Brain microvascular endothelial cell (primary cell): ENCODE measurements around the gene AATF.

ENCODE experiments used
- DNase-seq: peaks from one replicate; pipeline ENCODE4 v3.0.0-alpha.2; 2020
- H3K27ac ChIP-seq: fragments of 250-450 bp; sonication (Bioruptor Pico); 2 replicates; pipeline ENCODE4 v1.5.1; 2020; ENCODE audit warnings: mild to moderate bottlenecking, moderate library complexity
- H3K27me3 ChIP-seq: fragments of 250-450 bp; sonication (Bioruptor Pico); replicated peaks from 2 replicates; pipeline ENCODE4 v1.5.1; 2020; ENCODE audit warnings: mild to moderate bottlenecking
- H3K36me3 ChIP-seq: fragments of 250-450 bp; sonication (Bioruptor Pico); replicated peaks from 2 replicates; pipeline ENCODE4 v1.5.1; 2020; ENCODE audit warnings: mild to moderate bottlenecking
- H3K4me3 ChIP-seq: 2 replicates; pipeline ENCODE4 v1.5.1; 2011; ENCODE audit warnings: low read depth, mild to moderate bottlenecking, control low read depth, low read length, moderate library complexity
- in situ Hi-C: cut with HindIII; loops from 2 replicates; pipeline ENCODE4 v1.10.0; 2017; ENCODE audit warnings: low sequenced_read_pairs, low pct_ligation_motif_present
- TF ChIP-seq, protein P1 (sequence below): IDR thresholded peaks from 2 replicates; pipeline ENCODE4 v1.5.1; 2011; ENCODE audit warnings: low read depth, mild to moderate bottlenecking, moderate library complexity, low read length, control low read depth, inconsistent platforms; ENCODE audit errors: missing control alignments

Gene AATF

DNA sequence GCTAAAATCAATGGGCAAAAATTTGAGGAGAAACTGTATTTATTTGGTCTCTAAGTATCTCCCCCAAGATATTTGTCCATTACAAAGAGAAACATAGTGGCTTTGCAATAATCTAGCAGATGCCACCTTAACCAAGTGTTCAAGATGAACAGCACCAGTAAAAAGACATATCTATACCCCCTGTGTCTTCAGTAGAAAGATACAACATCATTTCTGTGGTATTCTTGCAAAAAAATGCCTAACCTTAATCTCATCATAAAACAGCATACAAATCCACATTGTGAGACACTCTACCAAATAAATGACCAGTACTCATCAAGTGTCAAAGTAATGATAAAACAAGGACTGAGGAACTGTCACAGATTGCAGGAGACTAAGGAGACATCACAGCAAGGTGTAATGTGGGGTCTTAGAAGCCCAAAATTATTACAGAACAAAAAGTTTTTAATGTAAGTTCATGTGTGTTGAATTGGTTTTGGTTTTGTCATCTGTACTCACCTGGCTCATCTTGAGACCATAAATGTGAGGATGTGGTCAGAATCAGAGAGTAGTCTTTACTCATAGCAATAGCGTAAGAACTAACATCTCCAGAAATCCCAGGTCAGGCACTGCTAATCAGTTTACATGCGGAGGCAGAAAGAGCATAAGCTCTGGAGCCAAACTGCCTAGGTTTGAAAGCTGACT is 77.2 kb downstream of the AATF start:
- no peak overlapping the region for H3K27ac ChIP-seq
- in situ Hi-C loops = no loop called here
- TF ChIP-seq, protein P1, sequence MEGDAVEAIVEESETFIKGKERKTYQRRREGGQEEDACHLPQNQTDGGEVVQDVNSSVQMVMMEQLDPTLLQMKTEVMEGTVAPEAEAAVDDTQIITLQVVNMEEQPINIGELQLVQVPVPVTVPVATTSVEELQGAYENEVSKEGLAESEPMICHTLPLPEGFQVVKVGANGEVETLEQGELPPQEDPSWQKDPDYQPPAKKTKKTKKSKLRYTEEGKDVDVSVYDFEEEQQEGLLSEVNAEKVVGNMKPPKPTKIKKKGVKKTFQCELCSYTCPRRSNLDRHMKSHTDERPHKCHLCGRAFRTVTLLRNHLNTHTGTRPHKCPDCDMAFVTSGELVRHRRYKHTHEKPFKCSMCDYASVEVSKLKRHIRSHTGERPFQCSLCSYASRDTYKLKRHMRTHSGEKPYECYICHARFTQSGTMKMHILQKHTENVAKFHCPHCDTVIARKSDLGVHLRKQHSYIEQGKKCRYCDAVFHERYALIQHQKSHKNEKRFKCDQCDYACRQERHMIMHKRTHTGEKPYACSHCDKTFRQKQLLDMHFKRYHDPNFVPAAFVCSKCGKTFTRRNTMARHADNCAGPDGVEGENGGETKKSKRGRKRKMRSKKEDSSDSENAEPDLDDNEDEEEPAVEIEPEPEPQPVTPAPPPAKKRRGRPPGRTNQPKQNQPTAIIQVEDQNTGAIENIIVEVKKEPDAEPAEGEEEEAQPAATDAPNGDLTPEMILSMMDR = no peak
- H3K36me3 ChIP-seq = no peaks in the 10 kb centered on the region
- H3K4me3 ChIP-seq = no peak overlapping the region
- no peaks in the 10 kb centered on the region for H3K27me3 ChIP-seq
- no peak for DNase-seq

DNA sequence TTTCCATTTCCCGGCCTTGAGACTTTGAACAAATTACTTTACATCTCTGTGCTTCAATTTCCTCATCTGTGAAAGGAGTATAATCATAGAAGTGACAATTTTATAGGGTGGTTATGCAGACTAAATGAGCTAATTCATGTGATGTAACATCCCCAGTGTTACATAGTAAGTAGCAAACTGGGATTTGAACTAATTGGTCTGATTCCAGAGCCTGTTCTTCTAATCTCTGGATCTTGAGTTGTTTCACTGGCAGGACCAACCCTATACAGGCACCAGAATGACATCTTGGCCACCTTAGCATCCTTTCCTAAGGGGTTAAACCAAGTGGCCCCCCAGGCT is 77.7 kb downstream of the AATF start:
- Histone ChIP-seq H3K27me3 (no peaks in the 10 kb centered on the region), H3K4me3 (no peak overlapping the region), H3K36me3 (no peaks in the 10 kb centered on the region), H3K27ac (no peak overlapping the region)
- DNase-seq = no peak
- in situ Hi-C loops = no loop called here
- TF ChIP-seq, protein P1 = no peak

DNA sequence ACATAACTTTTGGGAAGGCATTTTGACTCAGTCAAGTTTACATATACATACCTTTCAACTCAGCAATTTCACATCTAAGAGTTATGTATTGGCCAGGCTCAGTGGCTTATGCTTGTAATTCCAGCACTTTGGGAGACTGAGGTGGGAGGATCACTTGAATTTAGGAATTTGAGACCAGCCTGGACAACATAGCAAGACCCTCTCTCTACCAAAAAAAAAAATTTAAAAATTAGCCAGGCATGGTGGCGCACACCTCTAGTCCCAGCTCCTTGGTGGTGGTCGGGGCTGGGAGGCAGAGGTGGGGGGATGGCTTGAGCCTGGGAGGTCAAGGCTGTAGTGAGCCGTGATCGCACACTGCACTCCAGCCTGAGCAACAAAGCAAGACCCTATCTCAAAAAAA is 79.3 kb downstream of the AATF start:
- in situ Hi-C loops = no loop called here
- Histone ChIP-seq H3K36me3 (no peaks in the 10 kb centered on the region), H3K27ac (no peak overlapping the region), H3K4me3 (no peak overlapping the region), H3K27me3 (no peaks in the 10 kb centered on the region)
- DNase-seq = no peak
- TF ChIP-seq, protein P1 = no peak

DNA sequence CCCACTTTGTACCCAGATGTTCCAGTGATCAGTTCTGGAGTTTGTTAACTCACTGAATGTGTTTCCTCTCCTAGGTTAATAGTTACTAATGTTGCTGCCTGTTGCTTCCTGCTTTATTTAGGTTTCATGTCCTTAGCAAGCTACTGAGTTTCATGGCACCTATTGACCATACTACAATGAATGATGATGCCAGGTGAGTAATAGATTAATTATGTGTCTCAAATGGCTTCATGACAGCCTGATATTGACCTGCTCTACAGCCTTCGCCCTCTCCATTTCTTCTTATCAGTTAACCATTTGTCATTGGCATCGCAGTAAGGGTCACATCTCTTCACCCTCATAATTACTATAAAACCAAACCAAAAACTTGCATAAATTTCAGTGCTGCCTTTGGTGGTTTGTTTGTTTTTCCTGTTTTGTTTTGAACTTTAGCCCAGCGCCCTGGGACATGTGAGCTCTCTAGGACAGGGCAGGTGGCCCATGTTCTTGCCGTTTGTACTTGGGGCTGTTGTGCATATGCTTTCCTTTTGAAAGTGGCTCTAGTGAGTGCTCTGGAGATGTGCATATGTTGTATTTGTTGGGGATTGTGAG is 82.8 kb downstream of the AATF start:
- TF ChIP-seq, protein P1 = no peak
- Histone ChIP-seq H3K4me3 (no peak overlapping the region), H3K27ac (no peak overlapping the region), H3K27me3 (no peaks in the 10 kb centered on the region), H3K36me3 (peaks cover 2% of the 10 kb centered on the region)
- no peak for DNase-seq
- in situ Hi-C loops = no loop called here

DNA sequence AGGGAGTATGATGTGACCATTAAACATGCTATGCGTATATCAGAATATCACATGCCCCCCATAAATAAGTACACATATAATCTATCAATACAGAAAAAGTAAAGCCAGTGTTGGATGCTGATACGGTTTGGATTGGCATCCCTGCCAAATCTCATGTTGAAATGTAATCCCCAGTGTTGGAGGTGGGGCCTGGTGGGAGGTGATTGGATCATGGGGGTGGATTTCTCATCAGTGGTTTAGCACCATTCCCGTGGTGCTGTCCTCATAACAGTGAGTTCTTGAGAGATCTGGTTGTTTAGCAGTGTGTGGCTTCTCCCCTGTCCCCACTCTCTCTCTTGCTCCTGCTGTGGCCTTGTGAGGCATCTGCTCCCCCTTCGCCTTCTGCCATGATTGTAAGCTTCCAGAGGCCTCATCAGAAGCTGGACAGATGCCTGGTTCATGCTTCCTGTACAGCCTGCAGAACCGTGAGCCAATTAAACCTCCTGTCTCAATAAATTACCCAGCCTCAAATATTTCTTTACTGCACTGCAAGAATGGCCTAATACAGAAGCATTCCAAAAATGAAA is 88.9 kb downstream of the AATF start:
- TF ChIP-seq, protein P1 = no peak
- no peak for DNase-seq
- Histone ChIP-seq H3K27me3 (no peaks in the 10 kb centered on the region), H3K4me3 (no peak overlapping the region), H3K27ac (no peak overlapping the region), H3K36me3 (peaks cover 4% of the 10 kb centered on the region)
- in situ Hi-C loops = no loop called here
